Posterior vena cava (tissue), 2 donors: ENCODE results near the gene PEAK1. TPM values are rescaled to one million over a fixed set of nuclear protein-coding genes. Genes with fewer than 3 reads are reported as not detected.

Experiments
- DNase-seq: peaks from one replicate; pipeline ENCODE4 v3.0.0-alpha.2; 2020; ENCODE audit warnings: low spot score
- intact Hi-C, 2 donors: fragments of 100-400 bp; cut with DNase I; formaldehyde crosslinking; loops; one replicate each; pipeline versions ENCODE4 v1.14.1 to v1.14.2; 2022 to 2023
- total RNA-seq, 2 donors: library from RNA; stranded (reverse); fragmentation: NEBNext Ultra II Directional; extraction: Animal tissue kit (Norgen Biotek cat#: 25700); gene quantifications; one replicate each; pipeline ENCODE4 v1.2.1, GENCODE V29; 2021
- donor health status: DM: yes; HTN: yes; CAD: no.
- donor health status: DM: yes; HTN: yes; CAD: no.

Gene PEAK1
- total RNA-seq, 2 donors from 2014 or later, result 78.6 to 101 TPM

DNA sequence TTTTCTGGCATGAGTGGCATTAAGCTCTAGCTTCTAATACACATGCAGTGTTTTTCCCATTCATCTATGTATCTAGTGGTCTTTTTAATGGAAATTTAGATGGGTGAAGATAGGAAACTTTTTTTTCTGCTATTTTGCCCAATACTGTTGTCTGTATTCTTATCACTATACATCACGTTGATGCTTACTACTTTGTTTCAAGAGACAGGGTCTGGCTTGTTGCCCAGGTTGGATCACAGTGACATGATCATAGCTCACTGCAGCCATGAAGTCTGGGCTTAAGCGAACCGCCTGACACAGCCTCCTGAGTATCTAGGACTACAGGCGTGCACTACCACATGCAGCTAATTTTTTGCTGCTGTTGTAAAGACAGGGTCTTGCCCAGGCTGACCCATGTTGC lies 84.6 kb downstream of the PEAK1 start:
- no peak for DNase-seq
- intact Hi-C loops, result no loop called here

DNA sequence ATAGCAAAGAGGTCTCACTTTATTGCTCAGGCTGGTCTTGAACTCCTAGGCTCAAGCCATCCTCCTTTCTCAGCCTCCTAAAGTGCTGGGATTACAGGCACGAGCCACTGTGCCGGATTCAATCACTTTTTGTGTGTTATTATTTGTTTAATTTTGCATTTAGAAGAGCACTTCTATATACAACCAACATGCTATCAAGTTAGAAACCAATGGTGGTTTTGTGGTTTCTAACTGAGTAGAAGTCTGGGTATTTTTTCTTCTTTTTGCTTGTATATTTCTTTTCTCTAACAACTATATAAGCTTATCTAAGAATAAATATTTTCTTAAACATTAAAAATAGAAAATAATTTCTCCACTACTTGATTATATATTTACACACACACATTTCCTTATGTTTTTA lies 86.7 kb downstream of the PEAK1 start:
- DNase-seq, result no peak
- intact Hi-C loops, result no loop called here

DNA sequence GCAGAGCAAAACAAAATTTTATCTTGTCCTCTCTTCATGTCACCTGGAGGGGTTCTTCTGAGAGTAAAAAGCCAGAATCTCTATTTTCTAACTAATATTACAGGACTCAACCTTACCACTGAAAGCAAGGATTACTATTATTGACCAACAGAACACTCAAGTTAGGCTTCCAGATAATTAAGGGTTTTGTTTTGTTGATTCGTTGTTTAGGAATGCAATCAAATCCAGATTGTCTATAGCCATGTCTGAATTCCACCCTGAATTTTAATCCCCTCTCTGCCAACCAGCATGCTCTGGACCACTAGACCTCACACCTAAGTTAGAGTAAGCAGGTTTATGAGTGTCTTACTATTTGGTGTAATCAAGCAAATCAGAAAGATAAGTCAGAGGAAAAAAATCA lies 90.7 kb downstream of the PEAK1 start:
- intact Hi-C loops, result no loop called here
- no peak for DNase-seq

DNA sequence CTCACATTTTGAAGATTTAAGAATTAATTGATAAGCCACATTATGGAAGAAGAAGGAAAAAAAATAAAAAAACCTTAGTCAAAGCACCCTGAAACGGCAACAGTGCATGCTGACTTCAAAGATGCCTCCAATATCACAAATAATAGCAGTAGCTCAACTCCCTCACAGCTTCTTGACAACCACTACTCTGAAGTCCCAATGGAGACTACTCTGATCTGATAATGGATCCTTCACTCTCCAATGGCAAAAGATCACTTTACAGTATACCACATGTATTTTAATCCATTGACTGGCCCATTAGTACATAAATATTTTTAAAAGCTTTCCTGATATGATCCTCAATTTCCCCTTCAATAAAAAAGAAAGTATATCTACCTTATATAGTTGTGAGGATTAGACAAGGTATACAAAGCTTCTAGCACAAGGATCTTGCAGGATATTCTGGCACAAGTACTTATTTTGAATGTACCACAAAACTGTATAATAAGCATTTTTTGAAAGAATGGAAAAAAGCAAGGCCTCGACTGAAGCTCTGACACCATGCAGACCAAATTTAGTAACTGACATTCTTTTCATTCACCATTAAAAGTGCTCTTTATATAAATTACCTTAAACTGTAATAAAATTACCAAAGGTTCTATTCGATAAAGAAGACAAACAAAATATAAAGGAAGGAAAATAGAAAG lies 91.9 kb downstream of the PEAK1 start:
- no peak for DNase-seq

DNA sequence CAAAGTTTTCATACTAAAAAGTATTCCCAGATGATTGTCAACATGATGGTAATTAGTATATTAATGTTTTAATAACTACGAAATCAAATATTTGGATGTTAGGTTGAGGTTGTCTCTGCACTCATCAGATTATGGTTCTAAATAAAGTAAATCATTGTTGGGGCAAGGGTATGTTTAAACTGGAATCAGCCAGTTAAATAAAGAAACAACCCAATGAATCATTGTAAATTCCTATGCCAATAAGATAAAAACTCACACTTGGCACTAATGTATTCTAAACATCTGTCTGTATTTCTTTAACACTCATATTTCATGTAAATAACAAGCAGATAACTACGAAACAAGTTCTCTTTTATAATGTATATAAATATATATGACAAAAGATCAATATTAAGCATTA lies 92.7 kb downstream of the PEAK1 start:
- intact Hi-C loops, result no loop called here
- DNase-seq, result no peak

More for the DNA sequence above, 91.9 kb downstream of the PEAK1 start:
- intact Hi-C loops, result no loop called here

DNA sequence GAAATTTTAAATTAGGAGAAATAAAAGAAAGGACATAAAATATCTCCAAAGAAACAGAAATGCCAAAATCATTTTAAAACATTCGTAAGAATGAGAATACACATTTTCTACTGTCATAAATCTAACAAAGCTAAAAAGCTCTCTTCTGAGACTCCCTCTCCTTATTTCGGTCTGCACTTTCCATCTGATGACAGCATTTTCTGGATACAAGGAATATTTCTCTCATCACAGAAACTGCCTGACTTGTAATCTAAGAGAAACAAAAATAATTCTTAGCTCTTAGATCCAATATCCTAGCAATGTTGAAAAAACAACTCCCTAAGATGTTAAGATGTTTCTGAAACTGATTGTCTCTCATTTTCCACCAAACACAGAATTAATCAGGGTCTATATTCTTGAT lies 93.5 kb downstream of the PEAK1 start:
- DNase-seq, result no peak
- intact Hi-C loops, result no loop called here

DNA sequence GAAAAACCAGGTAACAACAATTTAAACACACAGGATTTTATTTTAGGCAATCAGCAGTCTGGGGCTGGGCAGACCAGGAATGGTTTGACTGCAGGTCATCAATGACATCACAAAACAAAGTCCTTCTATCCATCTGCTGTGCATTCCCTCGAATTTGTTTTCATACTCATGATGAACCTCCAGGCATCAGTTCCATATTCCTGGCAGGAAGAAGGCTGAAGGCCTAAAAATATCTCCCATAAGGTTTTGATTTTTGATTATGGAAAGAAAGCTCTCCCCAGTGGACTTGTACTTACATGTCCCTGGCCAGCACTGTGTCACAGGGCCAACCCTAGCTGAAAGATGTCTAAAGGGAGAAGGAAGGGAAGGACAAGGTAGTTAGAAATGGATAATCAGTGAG lies 107.4 kb downstream of the PEAK1 start:
- intact Hi-C loops, result no loop called here
- no peak for DNase-seq

DNA sequence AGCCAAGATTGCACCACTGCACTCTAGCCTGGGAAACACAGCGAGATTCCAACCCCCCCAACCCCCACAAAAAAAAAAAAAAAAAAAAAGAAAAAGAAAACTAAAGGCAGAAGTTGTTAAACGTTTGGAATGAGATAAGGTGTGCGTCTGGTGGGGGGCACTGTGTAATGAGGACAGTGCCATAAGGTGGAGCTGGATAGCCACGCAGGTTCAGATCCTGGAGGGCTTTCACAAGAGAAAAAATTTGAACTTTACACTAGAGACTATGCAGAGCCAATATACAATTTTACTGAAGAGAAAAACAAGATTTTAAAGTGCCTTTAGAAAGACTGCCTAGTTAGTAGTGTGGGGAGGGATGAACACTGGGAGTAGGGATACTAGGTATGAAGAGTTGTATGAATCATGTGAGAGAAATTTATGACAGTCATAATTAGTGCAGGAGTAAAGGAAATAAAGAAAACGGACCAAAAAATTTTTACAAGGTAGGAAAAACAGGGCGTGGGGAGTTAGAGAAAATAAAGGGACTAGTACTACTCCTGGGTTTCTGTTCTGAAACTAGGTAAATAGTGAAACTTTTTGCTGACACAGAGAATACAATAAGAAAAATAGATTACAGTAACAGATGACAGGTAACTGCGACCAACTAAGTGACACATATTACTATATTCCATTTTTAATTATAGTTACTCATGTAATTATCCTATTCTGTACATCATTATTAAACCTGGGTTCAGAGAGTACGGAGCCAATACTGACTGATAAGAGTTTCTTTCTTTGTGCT lies 108.1 kb downstream of the PEAK1 start:
- intact Hi-C loops, result no loop called here
- DNase-seq, result no peak

DNA sequence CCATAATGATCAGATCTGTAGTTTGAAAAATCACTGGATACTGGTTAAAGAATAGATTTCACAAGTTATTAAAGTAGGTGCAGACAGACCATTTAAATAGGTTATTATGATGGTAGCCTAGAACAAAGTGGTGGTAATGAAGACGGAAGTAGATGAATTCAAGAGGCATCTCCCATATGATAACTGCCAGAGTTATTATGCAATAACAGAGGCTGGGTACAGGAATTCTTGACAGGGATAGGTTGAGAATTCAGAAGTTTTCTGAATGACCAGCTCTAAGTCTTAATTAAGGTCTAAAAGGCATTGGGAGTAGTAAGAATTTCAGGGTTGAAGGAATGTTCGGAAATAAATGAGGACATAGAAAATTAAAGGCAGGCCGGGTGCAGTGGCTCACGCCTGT lies 108.9 kb downstream of the PEAK1 start:
- intact Hi-C loops, result no loop called here
- DNase-seq, result no peak

DNA sequence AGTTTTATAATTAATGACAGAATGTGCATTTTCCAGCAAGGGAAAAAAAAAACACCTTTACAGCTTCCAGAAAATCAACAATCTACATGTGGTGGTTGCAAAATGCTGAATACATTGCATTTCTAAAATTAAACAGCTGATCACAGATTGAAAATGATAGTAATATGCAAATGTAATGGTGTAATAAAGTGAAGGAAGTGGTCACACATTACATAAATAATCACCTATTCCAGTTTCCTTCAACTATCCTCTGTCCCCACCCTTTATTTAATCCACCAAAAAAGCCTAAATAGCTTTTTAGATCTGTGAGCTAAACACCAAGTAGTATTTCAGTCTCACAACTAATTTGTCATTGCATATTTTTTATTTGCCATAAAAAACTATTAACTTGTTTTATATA lies 110.5 kb downstream of the PEAK1 start:
- intact Hi-C loops, result no loop called here
- DNase-seq, result no peak

DNA sequence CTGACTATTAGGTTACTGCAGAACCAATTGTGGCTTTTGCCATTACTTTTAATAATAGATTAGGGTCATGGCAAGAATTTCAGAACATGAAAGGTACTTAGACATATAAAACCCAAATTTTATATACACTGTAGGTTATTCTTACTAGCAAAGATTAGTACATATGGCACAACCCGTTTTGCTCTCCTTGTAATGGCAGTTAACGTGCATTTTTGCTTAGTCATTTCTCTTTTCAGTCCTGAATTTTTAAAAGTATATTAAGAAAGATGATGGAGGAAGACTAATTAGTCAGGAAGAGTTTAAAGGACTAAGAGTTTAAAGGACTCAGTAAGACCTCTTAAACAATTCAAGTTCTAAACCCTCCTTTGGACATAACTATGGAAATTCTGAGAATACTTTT lies 114.0 kb downstream of the PEAK1 start:
- intact Hi-C loops, result no loop called here

DNA sequence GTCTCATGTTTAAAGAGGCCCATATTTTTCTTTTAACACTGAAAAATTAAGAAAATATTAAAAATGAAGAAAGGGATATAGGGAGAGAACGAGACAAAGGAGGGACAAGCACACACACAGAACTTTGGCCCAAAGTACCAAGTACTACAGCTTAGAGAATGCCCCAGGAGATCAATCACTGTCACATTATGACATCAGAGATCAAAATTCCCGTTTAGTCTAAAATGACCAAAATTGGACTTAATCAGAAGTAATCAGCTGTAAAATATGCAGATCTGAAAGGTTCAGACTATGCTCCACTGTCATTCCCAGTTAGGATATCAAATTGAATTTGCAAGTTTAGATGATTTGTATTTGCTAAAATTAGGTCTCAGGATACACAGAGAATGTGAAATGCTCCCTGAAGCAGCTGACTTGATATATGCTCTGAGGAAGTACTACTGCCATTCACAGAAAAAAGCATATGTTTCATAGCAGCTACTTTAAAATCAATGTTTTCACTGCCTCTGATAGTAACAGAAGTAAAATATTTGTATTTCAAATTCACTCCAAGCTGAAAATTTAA lies 123.0 kb downstream of the PEAK1 start:
- intact Hi-C loops, result no loop called here
- no peak for DNase-seq

More for the DNA sequence above, 114.0 kb downstream of the PEAK1 start:
- no peak for DNase-seq

DNA sequence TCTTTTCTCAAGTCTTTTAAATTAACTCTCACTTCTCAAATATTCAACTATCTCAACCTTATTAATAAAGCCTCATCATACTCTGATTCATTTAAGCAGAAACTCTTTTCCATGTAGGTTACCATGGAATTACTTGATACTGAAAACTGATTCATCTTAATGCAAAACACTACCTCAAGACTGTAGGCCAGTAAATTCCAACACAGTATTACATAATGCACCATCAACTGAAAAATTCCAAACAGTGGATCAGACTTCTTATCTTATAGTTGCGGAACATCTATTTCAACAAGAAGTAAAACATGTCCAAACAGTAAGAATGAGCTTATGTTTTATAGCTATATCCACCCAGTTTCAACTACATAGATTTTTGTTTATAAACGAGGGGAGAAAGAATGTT lies 124.5 kb downstream of the PEAK1 start:
- intact Hi-C loops, result no loop called here
- no peak for DNase-seq

DNA sequence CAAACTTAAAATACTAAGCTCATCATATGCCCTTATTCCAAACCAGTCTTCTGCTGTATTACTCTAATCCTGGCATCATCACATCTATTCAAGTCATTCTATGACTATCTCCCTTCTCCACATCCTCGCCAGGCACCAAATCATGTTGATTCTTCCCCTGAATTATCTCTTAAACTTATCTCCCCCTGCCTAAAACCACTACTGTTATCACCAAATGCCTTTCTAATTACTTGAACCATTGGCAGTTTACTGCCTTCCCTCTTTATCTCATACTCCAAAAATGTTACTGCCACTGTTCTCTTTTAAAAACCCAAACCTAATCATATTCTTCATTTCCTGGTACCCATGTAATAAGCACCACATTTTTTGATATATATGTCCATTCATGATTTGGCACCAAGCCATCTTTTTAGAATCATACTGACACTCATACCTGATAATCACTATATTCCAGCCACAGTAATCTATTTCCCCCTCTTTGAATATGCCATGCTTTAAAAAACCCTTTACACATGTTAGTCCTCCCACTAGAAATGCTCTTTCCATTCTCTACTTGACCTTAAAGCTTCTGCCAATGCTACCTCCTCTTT lies 126.8 kb downstream of the PEAK1 start:
- no peak for DNase-seq
- intact Hi-C loops, result no loop called here

DNA sequence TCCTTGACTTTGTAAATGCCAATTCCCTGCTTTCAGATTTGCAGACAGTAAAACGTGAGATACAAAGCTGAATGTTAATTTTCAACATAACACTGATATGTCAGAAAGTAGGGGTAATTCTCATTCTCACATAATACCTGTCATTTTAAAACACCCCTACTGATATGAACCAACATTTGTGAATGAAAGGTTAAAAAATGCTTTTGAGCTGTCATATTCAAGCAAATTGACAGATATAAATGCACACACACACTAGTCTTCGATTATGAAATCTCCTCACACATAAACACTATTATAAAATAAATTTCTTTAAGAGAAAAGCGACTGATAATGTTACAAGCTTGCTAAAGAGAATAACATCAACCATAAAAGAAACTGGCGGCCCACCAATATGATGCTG lies 128.8 kb downstream of the PEAK1 start:
- intact Hi-C loops, result no loop called here
- no peak for DNase-seq

DNA sequence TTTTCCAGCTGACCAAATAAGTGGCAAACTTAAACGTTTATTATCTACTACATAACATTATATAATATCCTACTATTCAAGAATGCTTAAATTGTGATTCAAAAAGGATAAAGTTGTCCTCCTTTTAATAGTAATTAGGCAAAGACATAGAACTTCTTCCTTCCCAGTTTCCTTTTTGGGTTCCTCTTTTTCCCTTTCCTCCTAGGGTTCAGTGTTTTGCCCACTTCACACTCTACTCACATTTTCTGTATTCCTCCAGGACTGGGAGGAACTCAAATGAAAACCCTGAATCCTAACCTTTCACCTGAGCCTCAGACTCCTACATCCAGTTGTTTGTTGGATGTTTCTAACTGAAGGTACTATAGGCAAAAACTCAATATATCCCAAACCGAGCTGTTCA lies 132.5 kb downstream of the PEAK1 start:
- intact Hi-C loops, result no loop called here
- DNase-seq, result no peak

DNA sequence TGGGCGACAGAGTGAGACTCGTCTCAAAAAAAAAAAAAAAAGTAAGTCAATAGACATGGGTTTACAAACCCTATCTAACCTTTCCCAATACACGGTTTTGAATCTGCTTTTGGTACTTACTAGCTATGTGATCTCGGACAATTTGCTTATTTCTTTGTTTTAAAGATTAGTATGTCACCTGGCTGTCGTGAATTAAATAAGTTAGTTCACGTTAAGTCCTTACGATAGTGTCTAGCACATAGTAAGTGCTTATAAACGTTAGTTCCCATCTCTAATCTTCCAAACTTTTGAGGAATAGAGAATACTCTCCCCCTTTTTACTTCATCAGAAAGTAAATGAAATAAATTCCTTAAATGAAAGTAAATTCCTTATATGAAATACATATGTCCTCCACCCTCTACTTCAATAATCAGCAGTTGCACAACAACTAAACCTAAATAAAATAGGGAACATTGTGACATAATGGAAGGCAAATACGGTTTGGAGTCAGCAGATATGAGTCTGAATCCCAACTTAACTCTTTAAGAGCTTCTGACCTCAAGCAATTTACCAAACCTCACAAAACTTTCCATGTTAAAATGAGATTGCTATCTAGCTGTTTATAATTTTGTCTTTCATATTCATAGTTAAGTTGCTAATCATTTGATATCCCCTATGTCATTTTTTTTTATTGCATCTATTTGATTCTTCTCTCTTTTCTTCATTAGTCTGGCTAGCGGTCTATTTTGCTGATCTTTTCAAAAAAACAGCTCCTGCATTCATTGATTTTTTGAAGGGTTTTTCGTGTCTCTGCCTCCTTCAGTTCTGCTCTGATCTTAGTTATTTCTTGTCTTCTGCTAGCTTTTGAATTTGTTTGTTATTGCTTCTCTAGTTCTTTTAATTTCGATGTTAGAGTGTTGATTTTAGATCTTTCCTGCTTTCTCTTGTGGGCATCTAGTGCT lies 134.6 kb downstream of the PEAK1 start:
- intact Hi-C loops, result no loop called here

DNA sequence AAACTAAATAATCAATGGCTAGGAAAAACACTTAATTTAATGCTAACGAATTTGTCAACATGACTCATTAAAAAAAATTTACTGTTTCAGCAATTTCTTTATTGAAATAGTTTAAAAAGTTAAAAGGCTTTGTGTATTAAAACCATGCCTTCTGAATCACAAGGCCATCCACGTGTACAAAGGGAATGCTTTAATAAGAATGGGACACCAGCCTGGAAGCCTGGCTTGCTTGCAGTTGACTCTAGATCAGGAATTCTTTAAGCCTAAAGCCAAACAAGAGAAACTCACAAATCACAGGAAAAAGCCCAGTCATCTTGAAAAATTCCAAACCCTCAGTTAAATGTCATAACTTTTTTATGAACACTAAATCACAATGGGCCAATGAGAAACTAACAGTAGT lies 137.6 kb downstream of the PEAK1 start:
- no peak for DNase-seq
- intact Hi-C loops, result no loop called here

More for the DNA sequence above, 134.6 kb downstream of the PEAK1 start:
- no peak for DNase-seq

DNA sequence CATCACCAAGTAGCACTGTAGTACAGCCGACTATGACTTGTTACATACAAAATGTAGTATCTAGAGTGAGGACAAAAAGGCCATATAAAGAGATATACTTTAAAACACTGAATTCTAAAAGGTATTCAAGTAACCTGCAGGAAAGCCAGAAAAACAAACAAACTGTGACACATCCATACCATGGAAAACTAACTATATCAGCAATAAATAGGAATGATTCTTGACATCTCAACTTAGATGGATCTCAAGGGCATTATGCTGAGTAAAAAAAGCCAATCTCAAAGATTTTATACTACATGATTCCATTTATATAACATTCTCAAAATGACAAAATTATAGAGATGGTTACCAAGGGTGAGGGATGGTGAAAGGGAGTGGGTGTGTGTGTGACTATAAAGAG lies 143.0 kb downstream of the PEAK1 start:
- intact Hi-C loops, result no loop called here
- no peak for DNase-seq
